ENCODE measurements around the gene KCTD15.

Gene KCTD15

GRCh38 chr19:33828266-33829075 is 31.8 kb downstream of the KCTD15 start:
- DNase-seq: no peak
- H3K4me3 ChIP-seq (ENCODE audit: low read depth in 1 of 2, low read length in 2 of 2): no peak overlapping the region
- no peaks in the 10 kb centered on the region for H3K9me3 ChIP-seq (ENCODE audit: insufficient read depth, low read length, severe bottlenecking)
- H3K27ac ChIP-seq (ENCODE audit: low read length): no peak overlapping the region
- no peak overlapping the region for H3K4me2 ChIP-seq (ENCODE audit: insufficient read depth, low read length)
- H3K79me2 ChIP-seq (ENCODE audit: insufficient read depth, low read length): no peaks in the 10 kb centered on the region
- no peak for ATAC-seq (ENCODE audit: insufficient read depth, low read depth)
- no peak for TF ChIP-seq EZH2 (IDR thresholded peaks at IDR 0.05; ENCODE audit: borderline replicate concordance, low read depth, low read length, severe bottlenecking)
- TF ChIP-seq, protein P1, sequence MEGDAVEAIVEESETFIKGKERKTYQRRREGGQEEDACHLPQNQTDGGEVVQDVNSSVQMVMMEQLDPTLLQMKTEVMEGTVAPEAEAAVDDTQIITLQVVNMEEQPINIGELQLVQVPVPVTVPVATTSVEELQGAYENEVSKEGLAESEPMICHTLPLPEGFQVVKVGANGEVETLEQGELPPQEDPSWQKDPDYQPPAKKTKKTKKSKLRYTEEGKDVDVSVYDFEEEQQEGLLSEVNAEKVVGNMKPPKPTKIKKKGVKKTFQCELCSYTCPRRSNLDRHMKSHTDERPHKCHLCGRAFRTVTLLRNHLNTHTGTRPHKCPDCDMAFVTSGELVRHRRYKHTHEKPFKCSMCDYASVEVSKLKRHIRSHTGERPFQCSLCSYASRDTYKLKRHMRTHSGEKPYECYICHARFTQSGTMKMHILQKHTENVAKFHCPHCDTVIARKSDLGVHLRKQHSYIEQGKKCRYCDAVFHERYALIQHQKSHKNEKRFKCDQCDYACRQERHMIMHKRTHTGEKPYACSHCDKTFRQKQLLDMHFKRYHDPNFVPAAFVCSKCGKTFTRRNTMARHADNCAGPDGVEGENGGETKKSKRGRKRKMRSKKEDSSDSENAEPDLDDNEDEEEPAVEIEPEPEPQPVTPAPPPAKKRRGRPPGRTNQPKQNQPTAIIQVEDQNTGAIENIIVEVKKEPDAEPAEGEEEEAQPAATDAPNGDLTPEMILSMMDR (IDR thresholded peaks at IDR 0.05; ENCODE audit: borderline replicate concordance, extremely low read depth, low read length, poor library complexity, severe bottlenecking): no peak
- no peak overlapping the region for H3K9ac ChIP-seq (ENCODE audit: low read depth, low read length)
- H3K4me1 ChIP-seq (ENCODE audit: insufficient read depth, low read length): no peaks in the 10 kb centered on the region
- H3K27me3 ChIP-seq (ENCODE audit: insufficient read depth, low read length, poor library complexity): peaks cover 9% of the 10 kb centered on the region
- H3K36me3 ChIP-seq (ENCODE audit: insufficient read depth, low read length): no peaks in the 10 kb centered on the region
- H4K20me1 ChIP-seq (ENCODE audit: insufficient read depth, low read length): no peaks in the 10 kb centered on the region
- no peak overlapping the region for H2AFZ ChIP-seq (ENCODE audit: low read depth, low read length)

- DNase-seq (no peak), ATAC-seq (ENCODE audit: insufficient read depth, low read depth) (no peak)
- Histone ChIP-seq H4K20me1 (ENCODE audit: insufficient read depth, low read length) (no peaks in the 10 kb centered on the region), H3K4me2 (ENCODE audit: insufficient read depth, low read length) (no peak overlapping the region), H3K9ac (ENCODE audit: low read depth, low read length) (no peak overlapping the region), H3K27me3 (ENCODE audit: insufficient read depth, low read length, poor library complexity) (peaks cover 9% of the 10 kb centered on the region), H3K36me3 (ENCODE audit: insufficient read depth, low read length) (no peaks in the 10 kb centered on the region), H3K9me3 (ENCODE audit: insufficient read depth, low read length, severe bottlenecking) (no peaks in the 10 kb centered on the region), H3K4me3 (ENCODE audit: low read depth in 1 of 2, low read length in 2 of 2) (no peak overlapping the region), H3K27ac (ENCODE audit: low read length) (no peak overlapping the region), H3K4me1 (ENCODE audit: insufficient read depth, low read length) (no peaks in the 10 kb centered on the region), H2AFZ (ENCODE audit: low read depth, low read length) (no peak overlapping the region), H3K79me2 (ENCODE audit: insufficient read depth, low read length) (no peaks in the 10 kb centered on the region)
- no peak for TF ChIP-seq EZH2 (IDR thresholded peaks at IDR 0.05; ENCODE audit: borderline replicate concordance, low read depth, low read length, severe bottlenecking)
- TF ChIP-seq, protein P1 (IDR thresholded peaks at IDR 0.05; ENCODE audit: borderline replicate concordance, extremely low read depth, low read length, poor library complexity, severe bottlenecking): no peak
Observed at GRCh38 chr19:33830264-33830663, 33.6 kb downstream of the KCTD15 start.

DNA sequence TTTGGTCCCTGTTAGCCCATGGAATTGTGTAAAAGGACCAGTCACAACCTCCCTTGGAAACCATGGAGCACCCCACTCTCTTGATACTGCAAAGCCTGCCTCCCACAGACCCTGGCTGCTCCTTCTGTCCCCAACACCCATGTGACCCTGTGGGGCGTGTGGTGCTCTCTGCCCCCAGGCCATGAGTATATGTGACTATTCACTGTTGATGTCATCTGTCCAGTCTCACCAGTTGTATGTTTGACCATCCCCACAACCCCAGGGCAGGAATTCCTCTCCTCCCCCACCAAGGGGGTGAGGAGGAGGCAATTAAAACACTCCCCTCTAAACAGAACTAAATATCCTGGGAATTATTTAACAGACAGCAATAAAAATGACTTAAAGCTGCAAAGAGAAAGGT is 35.2 kb downstream of the KCTD15 start:
- Histone ChIP-seq H3K27me3 (ENCODE audit: insufficient read depth, low read length, poor library complexity) (peaks cover 9% of the 10 kb centered on the region), H3K36me3 (ENCODE audit: insufficient read depth, low read length) (no peaks in the 10 kb centered on the region), H3K27ac (ENCODE audit: low read length) (no peak overlapping the region), H4K20me1 (ENCODE audit: insufficient read depth, low read length) (no peaks in the 10 kb centered on the region), H3K4me2 (ENCODE audit: insufficient read depth, low read length) (no peak overlapping the region), H3K4me1 (ENCODE audit: insufficient read depth, low read length) (no peaks in the 10 kb centered on the region), H3K9ac (ENCODE audit: low read depth, low read length) (no peak overlapping the region), H3K9me3 (ENCODE audit: insufficient read depth, low read length, severe bottlenecking) (no peaks in the 10 kb centered on the region), H3K4me3 (ENCODE audit: low read depth in 1 of 2, low read length in 2 of 2) (no peak overlapping the region), H3K79me2 (ENCODE audit: insufficient read depth, low read length) (no peaks in the 10 kb centered on the region), H2AFZ (ENCODE audit: low read depth, low read length) (no peak overlapping the region)
- TF ChIP-seq, protein P1 (IDR thresholded peaks at IDR 0.05; ENCODE audit: borderline replicate concordance, extremely low read depth, low read length, poor library complexity, severe bottlenecking): no peak
- no peak for TF ChIP-seq EZH2 (IDR thresholded peaks at IDR 0.05; ENCODE audit: borderline replicate concordance, low read depth, low read length, severe bottlenecking)
- ATAC-seq (ENCODE audit: insufficient read depth, low read depth) (no peak), DNase-seq (no peak)

Data from DND-41 (cell line).